Mononuclear cell (primary cell): Measurements from ENCODE around the gene UQCR11. TPM values are rescaled to one million over a fixed set of nuclear protein-coding genes. Genes with fewer than 3 reads are reported as not detected.

ENCODE experiments used
- H3K27me3 ChIP-seq: 2 replicates; pipeline ENCODE4 v1.6.0; 2011; ENCODE audit warnings: low read length, control low read depth; ENCODE audit not compliant: insufficient read depth
- H3K4me1 ChIP-seq: 2 replicates; pipeline ENCODE4 v1.5.1; 2011; ENCODE audit warnings: mild to moderate bottlenecking, low read length, control low read depth; ENCODE audit not compliant: insufficient read depth
- H3K4me3 ChIP-seq: 2 replicates; pipeline ENCODE4 v1.5.1; 2011; ENCODE audit warnings: mild to moderate bottlenecking, low read length, moderate library complexity
- H3K9me3 ChIP-seq: 2 replicates; pipeline ENCODE4 v1.5.1; 2011; ENCODE audit warnings: low read depth, mild to moderate bottlenecking, control low read depth, low read length
- total RNA-seq: library from RNA; depleted of rRNA; stranded (reverse); fragments of >200 nt; gene quantifications from one replicate; pipeline ENCODE4 v1.2.3, GENCODE V29; 2012

UQCR11 gene
- total RNA-seq, 1 donor: 31.6 TPM

- no peak overlapping the region for H3K4me3 ChIP-seq
- H3K27me3 ChIP-seq: no peaks in the 10 kb centered on the region
- H3K9me3 ChIP-seq: no peaks in the 10 kb centered on the region
- no peaks in the 10 kb centered on the region for H3K4me1 ChIP-seq
Observed at GRCh38 chr19:1626417-1627010, 21.3 kb upstream of the UQCR11 start.

GRCh38 chr19:1624458-1624857 is 19.2 kb upstream of the UQCR11 start:
- Histone ChIP-seq H3K4me1 (no peaks in the 10 kb centered on the region), H3K4me3 (no peak overlapping the region), H3K27me3 (no peaks in the 10 kb centered on the region), H3K9me3 (no peaks in the 10 kb centered on the region)

GRCh38 chr19:1622541-1622940 is 17.3 kb upstream of the UQCR11 start:
- Histone ChIP-seq H3K9me3 (no peaks in the 10 kb centered on the region), H3K4me3 (no peak overlapping the region), H3K4me1 (no peaks in the 10 kb centered on the region), H3K27me3 (no peaks in the 10 kb centered on the region)

- Histone ChIP-seq H3K9me3 (no peaks in the 10 kb centered on the region), H3K4me3 (no peak overlapping the region), H3K4me1 (no peaks in the 10 kb centered on the region), H3K27me3 (no peaks in the 10 kb centered on the region)
Observed at GRCh38 chr19:1622007-1622406, 16.7 kb upstream of the UQCR11 start.

DNA sequence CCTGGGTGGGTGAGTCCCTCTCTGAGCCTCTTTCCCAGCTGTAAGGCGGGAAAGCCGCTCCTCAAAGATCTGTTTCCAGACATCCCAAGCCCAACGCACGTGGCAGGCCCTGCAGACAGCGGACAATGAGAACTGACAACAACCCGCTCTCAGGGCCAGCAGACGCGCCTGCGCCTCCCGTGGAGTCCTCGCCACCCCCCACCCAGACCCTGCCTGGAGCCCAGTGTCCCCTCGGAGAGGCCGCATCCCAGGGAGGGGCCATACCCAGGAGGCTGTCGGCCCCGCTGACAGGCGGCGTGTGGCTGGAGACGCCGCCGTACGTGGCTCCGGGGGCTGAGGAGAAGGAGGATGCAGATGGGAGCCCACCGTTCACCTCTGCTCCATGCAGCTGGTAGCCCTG is 16.3 kb upstream of the UQCR11 start:
- Histone ChIP-seq H3K4me3 (no peak overlapping the region), H3K27me3 (no peaks in the 10 kb centered on the region), H3K9me3 (no peaks in the 10 kb centered on the region), H3K4me1 (no peaks in the 10 kb centered on the region)

DNA sequence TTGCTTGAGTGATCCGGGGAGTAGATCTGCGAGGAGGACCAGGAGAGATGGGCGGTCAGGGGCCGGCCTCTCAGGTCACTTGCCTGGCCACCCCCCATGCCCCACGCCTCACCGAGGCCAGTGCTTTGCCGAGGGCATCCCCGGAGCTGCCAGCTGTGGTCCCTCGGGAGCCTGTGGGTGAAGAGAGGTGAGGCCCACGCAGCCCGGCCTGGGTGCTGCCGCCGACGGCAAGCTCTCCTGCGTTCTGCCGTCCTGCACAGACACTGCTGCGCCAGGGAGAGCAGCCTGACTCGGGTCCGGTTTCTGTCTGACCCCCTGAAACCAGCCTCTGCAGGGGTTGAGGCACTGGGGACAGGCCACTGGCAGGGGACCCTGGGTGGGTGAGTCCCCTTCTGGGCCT is 15.8 kb upstream of the UQCR11 start:
- Histone ChIP-seq H3K9me3 (no peaks in the 10 kb centered on the region), H3K27me3 (no peaks in the 10 kb centered on the region), H3K4me3 (no peak overlapping the region), H3K4me1 (no peaks in the 10 kb centered on the region)

DNA sequence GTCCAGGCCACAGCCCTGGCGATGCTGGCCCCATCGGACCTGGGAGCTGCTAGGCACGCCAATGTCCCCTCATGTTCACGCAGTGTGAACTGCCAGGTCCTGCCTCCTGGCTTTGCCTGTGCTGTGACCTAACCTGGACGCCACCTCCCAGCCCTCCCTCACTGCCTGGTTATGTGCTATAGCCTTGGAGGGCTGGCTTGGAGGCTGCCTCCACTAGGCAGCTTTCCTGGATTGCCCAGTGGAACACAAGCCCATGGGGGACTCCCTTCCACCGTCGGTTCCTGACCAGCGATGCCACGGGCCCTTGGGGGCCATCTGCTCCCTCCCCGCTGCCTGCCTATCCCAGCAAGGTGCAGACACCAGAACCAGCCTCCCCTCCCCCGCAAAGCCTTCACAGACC is 15.2 kb upstream of the UQCR11 start:
- no peak overlapping the region for H3K4me3 ChIP-seq
- H3K4me1 ChIP-seq: no peaks in the 10 kb centered on the region
- H3K27me3 ChIP-seq: no peaks in the 10 kb centered on the region
- no peaks in the 10 kb centered on the region for H3K9me3 ChIP-seq

DNA sequence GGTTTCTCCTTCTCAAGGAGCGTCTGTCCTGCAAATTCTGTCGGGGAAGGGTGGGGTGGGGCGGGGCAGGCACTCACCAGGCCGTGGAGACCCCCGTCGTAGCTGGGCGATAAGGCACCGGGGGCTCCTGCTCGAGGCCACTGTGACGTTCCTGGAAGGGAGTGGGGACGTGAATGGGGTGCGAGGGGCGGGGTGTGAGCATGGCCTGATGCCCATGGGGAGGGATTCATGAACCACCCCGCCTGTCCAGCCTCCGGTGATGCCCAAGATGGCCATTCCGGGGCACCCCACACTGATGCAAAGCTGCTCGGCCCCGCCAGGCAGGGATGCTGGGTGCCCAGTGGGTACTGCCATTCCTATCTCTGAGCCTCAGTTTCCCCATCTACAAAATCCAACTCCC is 14.4 kb upstream of the UQCR11 start:
- Histone ChIP-seq H3K27me3 (no peaks in the 10 kb centered on the region), H3K4me1 (no peaks in the 10 kb centered on the region), H3K4me3 (no peak overlapping the region), H3K9me3 (no peaks in the 10 kb centered on the region)

- no peaks in the 10 kb centered on the region for H3K27me3 ChIP-seq
Observed at GRCh38 chr19:1619094-1619439, 13.8 kb upstream of the UQCR11 start.

DNA sequence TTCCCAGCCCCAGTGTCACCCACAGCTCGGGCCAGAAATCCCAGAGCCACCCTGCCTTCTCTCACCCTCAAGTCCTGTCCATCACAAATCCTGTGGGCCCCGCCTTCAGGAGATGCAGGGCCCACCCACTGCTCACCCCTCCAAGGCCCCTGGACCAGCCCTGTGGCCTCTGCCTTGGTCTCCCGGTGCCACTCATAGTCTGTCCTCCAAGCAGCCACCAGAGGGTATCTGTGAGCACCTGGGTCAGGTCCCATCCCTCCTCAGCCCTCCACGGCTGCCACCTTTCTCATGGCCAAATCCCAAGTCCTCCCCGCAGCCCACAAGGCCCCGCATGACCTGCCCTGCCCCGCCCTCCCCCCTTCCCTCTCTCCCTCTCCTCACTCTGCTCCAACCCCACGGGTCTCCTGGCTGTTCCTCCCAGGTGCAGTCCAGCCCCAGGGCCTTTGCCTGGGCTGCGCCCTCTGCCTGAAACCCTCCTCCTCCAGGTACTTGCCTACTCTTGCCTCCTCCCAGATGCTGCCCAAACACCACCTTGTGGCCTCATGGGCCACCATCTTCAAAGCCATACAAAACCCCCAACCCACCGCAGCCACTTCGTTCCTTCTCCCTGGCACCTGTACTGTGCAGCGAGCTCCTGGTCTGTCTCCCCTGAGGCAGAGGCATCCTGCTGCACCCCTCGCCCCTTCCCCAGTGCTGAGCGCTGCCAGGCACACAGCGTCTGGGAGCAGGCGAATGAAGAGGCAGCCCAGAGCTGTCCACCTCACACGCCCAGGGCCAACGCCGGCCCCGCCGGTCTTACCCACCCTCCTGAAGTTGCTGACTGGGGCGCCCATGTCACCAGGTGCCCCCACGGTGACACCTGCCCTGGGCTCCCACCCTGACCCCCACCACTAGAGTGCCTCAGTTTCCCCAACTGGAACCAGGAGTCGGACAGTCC is 13.2 kb upstream of the UQCR11 start:
- no peaks in the 10 kb centered on the region for H3K9me3 ChIP-seq
- no peaks in the 10 kb centered on the region for H3K27me3 ChIP-seq
- no peaks in the 10 kb centered on the region for H3K4me1 ChIP-seq
- no peak overlapping the region for H3K4me3 ChIP-seq

More at GRCh38 chr19:1619094-1619439, 13.8 kb upstream of the UQCR11 start:
- Histone ChIP-seq H3K4me3 (no peak overlapping the region), H3K9me3 (no peaks in the 10 kb centered on the region), H3K4me1 (no peaks in the 10 kb centered on the region)

DNA sequence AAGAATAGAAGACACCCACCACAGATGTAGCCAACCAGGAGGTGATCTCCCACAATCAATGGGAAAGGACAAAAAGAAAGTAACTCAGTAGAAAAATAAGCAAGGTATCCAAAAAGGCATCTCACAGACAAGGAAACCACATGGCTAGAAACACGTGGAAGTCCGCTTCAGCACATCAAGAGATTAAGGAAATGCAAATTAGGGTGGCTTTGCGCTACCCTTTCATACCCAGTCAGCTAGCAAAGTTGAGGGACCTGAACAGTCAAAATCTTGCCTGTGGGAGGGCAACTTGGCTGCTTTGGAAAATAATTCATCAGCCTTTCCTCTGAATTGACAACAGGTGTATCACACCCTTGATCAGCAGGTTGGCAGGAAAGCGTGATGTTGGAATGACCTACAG is 11.6 kb upstream of the UQCR11 start:
- Histone ChIP-seq H3K27me3 (no peaks in the 10 kb centered on the region), H3K4me3 (no peak overlapping the region), H3K9me3 (no peaks in the 10 kb centered on the region), H3K4me1 (no peaks in the 10 kb centered on the region)

- no peaks in the 10 kb centered on the region for H3K4me1 ChIP-seq
- no peak overlapping the region for H3K4me3 ChIP-seq
- H3K9me3 ChIP-seq: no peaks in the 10 kb centered on the region
- H3K27me3 ChIP-seq: no peaks in the 10 kb centered on the region
Observed at GRCh38 chr19:1616396-1616795, 11.1 kb upstream of the UQCR11 start.

DNA sequence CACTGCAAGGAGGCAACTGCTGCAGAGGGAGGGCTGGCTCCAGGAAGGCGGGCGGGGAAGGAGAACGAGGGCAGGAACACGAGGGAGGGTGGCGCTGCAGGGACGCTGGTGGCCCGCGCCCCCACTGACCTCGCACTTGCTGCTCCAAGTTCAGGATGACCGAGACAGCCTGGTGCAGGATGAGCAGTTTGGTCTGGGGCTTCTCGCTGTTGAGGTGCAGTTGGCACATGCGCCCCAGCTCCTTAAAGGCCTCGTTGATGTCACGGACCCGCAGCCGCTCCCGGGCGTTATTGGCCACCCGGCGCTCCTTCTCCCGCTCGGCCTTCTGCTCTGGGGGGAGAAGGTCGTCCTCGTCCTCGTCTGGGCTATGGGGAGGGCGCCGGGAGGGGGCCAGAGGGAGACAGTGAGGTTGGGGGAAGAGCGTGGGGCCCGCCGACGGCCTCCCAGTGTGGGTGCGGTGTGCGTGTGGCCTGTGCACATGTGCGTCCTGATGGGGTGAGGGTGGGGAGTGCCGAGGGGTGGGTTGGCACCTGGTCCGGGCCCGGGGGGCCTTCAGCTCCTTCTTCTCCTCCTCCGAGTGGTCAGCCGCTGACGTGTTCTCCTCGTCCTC is 10.0 kb upstream of the UQCR11 start:
- Histone ChIP-seq H3K9me3 (no peaks in the 10 kb centered on the region), H3K27me3 (no peaks in the 10 kb centered on the region), H3K4me3 (no peak overlapping the region), H3K4me1 (peaks cover 4% of the 10 kb centered on the region)

- no peaks in the 10 kb centered on the region for H3K27me3 ChIP-seq
- H3K4me3 ChIP-seq: no peak overlapping the region
- H3K9me3 ChIP-seq: no peaks in the 10 kb centered on the region
- peaks cover 16% of the 10 kb centered on the region for H3K4me1 ChIP-seq
Observed at GRCh38 chr19:1613808-1614570, 8.7 kb upstream of the UQCR11 start.

GRCh38 chr19:1613146-1613545 is 7.9 kb upstream of the UQCR11 start:
- H3K9me3 ChIP-seq: no peaks in the 10 kb centered on the region
- peaks cover 25% of the 10 kb centered on the region for H3K4me1 ChIP-seq
- H3K4me3 ChIP-seq: no peak overlapping the region
- no peaks in the 10 kb centered on the region for H3K27me3 ChIP-seq
